GM20431 (cell line): ENCODE measurements around the gene CDH22.

Source experiments
- in situ Hi-C: fragments of 300-500 bp; cut with MseI, MboI; formaldehyde crosslinking; loops from one replicate; pipeline ENCODE4 v1.15.0; 2020; ENCODE audit warnings: low sequenced_read_pairs; ENCODE audit not compliant: unreplicated experiment

CDH22 gene

GRCh38 chr20:46222521-46223007 lies 85.7 kb downstream of the CDH22 start:
- in situ Hi-C loops, result no loop called here

- in situ Hi-C loops, result no loop called here
Measured at GRCh38 chr20:46221256-46221833, 87.0 kb downstream of the CDH22 start.

DNA sequence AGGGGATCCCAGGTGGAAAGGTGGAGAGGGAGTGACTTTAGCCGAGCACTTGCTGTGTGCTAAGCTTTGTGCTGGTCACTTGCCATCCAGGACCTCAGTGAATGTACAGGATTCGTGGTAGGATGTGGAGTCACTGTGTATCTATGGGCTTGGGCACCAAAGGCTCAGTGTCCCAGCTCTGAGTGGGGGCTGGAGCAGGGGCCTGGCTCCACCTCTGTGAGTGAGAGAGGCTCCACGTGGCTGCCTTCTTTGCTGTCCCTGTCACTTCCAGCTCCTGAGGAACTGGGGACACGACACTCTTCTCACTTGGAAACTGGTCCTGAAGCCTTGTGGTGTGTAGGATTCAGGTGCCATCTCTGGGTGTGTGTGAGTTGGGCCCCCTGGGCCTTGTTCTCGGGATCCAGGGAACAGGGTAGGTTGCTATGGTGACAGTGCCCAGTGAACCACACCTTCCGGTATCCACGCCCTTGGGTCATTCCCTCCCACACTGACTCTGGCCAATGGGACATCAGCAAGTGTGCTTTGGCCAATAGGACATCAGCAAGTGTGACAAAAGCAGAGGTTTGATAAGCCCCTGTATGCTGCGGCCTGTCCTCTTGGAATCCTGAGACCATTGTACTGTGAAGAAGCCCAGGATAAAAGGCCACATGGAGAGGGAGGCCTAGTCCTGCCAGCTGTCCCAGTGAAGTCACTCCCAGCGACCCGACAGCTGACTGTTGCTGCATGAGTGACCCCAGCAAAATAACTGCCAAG lies 87.7 kb downstream of the CDH22 start:
- in situ Hi-C loops, result no loop called here

GRCh38 chr20:46219920-46220319 lies 88.4 kb downstream of the CDH22 start:
- in situ Hi-C loops, result no loop called here

DNA sequence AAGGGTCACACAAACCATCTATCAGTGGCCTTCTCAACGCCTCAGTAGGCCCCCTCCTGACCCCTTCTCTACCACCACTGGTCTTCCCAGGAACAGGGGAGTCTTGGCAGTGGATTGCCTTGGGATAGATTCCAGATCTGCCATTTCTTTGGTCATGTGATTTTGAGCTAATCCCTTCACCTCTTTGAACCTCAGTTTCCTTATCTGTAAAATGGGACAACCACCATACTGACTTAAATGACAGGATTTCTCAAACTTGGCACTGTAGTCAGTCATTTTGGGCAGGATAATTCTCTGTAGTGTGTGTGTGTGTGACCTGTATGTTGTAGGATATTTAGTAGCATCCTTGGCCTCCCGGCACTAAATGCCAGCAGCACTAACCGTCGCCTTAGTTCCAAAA lies 89.1 kb downstream of the CDH22 start:
- in situ Hi-C loops, result no loop called here

DNA sequence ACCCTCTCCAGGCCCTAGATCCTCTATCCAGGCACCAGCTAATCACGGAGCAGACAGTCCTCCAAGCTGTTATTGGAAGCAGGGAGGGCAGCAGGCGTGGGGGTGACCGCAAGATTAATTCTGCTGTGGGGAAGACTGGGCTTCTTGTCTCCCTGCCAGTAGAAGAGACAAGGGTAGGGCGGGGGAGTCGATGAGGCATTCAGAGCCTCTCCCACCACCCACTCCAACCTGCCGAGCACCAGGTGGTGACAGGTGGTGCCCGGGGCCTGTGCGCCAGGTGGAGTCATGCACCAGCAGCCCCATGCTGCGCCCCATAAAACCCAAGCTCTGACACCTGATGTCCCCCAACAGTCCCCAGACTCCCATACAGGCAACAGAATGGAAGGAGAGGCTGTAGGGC lies 89.6 kb downstream of the CDH22 start:
- in situ Hi-C loops, result no loop called here

GRCh38 chr20:46217583-46217982 lies 90.7 kb downstream of the CDH22 start:
- in situ Hi-C loops, result no loop called here

- in situ Hi-C loops, result no loop called here
Measured at GRCh38 chr20:46216770-46217464, 91.4 kb downstream of the CDH22 start.

DNA sequence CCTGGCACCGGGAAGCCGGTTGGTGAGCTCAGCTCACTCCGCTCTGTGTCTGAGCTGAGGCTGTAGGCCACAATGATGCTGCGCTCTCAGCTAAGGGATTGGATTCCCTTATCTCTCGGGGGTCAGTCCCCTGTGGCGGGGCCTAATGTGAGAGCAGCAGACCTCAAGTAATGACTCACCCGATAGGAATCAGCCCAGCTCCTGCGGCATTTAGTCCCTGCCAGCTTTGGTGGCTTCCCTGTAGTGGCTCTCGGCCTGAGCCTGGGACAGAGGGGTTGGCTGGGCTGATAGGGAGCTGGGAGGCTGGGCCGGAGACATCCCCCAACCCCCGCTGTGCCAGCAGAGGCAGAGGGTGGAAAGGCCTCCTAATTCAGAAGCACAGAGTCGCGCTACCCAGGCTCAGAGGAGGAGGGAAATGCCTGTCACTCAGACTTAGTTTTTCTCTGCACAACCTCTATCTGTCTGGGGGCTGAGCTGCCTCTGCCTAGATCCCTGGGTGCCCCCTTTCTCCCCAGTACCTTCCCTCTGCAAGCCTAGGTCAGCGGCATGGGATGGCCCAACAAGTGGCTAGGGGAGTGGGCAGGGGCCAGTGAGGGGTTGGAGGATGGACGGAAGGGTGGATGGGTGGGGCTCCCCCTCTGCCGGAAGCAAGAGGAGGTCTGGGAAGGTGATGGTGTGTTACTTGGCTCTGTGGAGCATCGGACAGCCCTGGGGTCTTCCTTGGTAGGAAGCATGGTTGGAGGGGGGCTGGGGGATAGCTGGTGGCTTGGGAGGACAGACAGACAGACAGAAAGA lies 92.2 kb downstream of the CDH22 start:
- in situ Hi-C loops, result no loop called here

DNA sequence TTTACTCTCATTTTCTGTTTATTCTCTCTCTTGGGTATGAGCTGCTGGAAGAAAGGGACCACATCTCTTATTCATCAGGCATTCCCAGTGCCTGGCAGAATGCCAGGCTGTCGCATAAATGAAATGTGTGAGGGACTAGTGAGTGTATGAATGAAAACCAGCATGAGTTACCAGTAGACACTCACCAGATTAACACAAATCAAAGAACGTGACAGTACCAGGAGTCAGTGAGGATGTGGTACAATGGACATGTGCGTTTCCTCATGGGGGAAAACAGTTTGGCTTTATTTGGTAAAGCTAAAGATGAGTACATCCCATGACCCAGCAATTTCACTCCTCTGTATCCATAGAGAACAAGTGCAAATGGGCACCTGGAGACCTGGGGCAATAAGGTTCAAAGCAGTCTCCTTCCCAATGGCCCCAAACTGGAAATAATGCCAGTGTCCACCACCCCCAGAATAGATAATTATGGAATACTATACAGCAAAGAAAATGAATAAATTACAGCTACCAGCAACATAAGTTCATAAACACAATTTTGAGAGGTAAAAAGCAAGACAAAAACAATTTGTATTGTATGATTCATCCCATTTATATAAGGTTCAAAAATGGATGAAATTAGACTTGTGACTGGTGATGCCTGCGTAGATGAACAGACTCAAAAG lies 93.3 kb downstream of the CDH22 start:
- in situ Hi-C loops, result no loop called here

- in situ Hi-C loops, result no loop called here
Measured at GRCh38 chr20:46213946-46214823, 94.1 kb downstream of the CDH22 start.

- in situ Hi-C loops, result no loop called here
Measured at GRCh38 chr20:46212876-46213275, 95.4 kb downstream of the CDH22 start.

DNA sequence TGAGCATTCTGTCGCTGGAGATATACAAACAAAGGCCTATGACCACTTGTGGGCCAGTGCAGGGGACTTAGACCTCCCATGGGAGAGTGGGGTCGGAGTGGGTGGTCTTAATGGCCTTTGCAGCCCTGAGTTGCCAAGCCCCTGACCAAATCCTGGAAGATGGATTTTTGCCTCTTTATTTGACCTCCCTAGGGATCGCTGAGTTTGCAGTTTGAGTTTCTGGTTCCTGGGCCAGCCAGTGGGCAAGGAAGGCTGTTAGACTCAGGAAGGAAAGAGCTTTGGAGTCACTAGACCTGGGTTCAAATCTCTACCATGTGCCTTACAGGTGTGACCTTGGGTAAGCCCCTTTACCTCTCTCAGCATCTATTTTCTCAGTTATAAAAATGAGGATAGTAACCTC lies 96.0 kb downstream of the CDH22 start:
- in situ Hi-C loops, result no loop called here

DNA sequence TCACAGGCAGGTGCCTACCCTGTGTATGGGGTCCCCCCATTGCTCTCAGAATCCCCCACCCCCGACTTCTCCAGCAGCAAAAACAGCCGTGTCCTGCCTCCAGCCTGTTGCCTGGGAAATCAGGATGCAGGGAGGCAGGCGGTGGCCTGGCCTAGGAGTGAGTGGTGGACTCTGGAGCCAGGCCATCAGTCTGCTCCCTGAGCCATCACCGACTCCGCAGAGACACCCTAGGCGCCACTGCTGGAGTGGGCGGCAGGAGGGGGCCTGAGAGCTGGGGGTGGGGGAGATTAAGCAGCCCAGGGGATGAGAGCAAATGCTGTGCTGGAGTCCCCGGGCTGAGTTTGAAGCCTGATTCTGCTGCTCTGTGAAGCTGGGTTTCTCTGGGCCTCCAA lies 97.0 kb downstream of the CDH22 start:
- in situ Hi-C loops, result no loop called here

DNA sequence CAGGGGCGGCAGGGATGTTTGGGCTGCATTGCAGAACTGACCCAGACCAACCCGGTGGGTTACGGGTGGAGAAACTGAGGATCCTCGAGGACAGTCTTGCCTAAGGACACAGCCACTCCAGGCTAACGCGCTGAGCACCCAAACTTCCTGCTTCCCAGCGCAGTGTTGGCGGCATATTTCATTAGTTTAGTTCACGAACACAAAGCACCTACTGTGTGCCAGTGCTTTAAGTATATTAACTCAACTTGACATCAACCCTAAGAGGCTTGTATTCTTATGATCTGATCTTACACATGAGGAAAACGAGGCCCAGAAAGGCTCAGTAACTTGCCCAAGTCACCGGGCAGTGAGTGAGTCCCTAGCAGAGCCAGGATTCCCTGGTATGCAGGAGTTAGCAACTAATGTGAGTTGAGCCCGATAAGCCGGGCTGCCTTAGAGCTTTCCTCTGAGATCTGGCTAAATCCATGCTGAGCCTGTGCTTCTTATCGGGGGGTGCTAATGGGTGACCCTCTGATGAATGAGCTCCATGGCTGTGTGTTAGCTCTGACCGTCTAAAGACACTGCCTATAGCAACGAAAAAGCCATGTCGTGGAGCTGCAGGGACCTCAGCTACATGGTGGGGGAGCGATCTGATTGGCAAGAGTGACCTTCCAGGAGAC lies 97.5 kb downstream of the CDH22 start:
- in situ Hi-C loops, result no loop called here

- in situ Hi-C loops, result no loop called here
Measured at GRCh38 chr20:46209930-46210671, 98.2 kb downstream of the CDH22 start.

GRCh38 chr20:46207793-46208192 lies 100.5 kb downstream of the CDH22 start:
- in situ Hi-C loops, result no loop called here

DNA sequence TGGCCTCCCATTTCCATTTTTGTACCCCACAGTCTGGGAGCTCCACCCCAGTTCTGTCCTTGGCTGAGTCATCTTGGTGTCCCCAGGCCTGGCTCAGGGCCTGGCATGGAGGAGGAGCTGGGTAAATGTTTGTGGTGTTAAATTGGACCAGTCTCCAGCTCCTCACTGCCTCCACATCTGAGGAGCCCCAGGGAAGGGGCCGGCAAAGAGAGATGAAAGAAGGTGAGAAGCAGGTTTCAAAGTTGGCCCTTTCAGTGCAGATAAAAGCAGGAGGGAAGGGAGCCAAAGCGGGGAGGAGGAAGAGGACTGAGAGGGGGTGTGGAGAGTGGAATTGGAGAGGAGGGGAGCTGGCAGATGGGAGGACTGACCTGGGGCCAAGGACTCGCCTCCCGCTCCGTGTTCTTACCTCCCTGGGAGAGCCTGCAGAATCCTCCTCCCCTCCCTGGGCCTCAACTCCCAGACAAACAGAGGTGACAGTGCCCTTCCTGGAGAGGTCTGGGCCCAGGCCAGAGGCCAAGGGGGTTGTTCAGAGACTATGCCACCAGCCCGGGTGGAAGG lies 101.2 kb downstream of the CDH22 start:
- in situ Hi-C loops, result no loop called here
